ENCODE data around the gene BAD. TPM values are rescaled to one million over a fixed set of nuclear protein-coding genes. Genes with fewer than 3 reads are reported as not detected.

Gene BAD
- total and polyA plus RNA-seq, 10 of the 15 experiments (the other 5 are each of a cell fraction or from before 2014, with no cell fraction given): 1.5 to 67.2 (median 39.6) TPM

DNA sequence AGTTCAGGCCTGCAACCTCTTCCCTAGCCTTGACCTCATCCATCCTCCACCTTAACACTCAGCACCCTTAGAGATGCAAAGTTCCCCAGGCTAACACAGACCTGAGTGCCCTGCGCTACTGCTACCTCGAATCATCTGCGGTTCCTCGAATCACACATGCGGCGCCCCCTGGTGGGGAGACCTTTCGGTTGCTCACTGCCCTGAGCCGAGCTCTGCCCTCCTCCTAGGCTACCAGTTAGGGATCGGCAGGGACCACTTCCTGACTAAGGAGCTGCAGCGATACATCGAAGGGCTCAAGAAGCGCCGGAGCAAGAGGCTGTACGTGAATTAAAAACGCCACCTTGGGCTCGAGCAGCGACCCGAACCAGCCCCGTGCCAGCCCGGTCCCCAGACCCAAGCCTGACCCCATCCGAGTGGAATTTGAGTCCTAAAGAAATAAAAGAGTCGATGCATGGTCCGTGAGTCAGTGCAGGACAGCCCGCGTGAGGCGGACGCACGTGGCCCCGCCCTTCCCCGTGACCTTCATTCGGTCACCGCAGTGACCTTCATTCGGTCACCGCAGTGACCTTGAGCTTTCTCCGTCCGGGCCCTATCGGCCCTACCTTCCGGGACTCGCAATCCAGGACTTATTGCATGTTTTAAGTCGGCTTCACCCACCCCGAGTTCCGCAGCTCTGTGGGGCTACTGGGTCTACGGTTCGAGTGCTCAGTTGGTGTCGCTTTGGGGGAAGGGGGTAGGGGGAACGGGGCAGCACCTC, 20.0 kb upstream of the BAD start (continued):
- TF ChIP-seq, protein P1, sequence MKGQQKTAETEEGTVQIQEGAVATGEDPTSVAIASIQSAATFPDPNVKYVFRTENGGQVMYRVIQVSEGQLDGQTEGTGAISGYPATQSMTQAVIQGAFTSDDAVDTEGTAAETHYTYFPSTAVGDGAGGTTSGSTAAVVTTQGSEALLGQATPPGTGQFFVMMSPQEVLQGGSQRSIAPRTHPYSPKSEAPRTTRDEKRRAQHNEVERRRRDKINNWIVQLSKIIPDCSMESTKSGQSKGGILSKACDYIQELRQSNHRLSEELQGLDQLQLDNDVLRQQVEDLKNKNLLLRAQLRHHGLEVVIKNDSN (IDR thresholded peaks at IDR 0.05; ENCODE audit: borderline replicate concordance, extremely low read length, insufficient read depth, low read depth, low read length): peak; percentile 46
- peak; percentile 93; the same call in 1 of the 2 replicates for TF ChIP-seq SMARCA5 (IDR thresholded peaks at IDR 0.05)
- TF ChIP-seq, protein P2, sequence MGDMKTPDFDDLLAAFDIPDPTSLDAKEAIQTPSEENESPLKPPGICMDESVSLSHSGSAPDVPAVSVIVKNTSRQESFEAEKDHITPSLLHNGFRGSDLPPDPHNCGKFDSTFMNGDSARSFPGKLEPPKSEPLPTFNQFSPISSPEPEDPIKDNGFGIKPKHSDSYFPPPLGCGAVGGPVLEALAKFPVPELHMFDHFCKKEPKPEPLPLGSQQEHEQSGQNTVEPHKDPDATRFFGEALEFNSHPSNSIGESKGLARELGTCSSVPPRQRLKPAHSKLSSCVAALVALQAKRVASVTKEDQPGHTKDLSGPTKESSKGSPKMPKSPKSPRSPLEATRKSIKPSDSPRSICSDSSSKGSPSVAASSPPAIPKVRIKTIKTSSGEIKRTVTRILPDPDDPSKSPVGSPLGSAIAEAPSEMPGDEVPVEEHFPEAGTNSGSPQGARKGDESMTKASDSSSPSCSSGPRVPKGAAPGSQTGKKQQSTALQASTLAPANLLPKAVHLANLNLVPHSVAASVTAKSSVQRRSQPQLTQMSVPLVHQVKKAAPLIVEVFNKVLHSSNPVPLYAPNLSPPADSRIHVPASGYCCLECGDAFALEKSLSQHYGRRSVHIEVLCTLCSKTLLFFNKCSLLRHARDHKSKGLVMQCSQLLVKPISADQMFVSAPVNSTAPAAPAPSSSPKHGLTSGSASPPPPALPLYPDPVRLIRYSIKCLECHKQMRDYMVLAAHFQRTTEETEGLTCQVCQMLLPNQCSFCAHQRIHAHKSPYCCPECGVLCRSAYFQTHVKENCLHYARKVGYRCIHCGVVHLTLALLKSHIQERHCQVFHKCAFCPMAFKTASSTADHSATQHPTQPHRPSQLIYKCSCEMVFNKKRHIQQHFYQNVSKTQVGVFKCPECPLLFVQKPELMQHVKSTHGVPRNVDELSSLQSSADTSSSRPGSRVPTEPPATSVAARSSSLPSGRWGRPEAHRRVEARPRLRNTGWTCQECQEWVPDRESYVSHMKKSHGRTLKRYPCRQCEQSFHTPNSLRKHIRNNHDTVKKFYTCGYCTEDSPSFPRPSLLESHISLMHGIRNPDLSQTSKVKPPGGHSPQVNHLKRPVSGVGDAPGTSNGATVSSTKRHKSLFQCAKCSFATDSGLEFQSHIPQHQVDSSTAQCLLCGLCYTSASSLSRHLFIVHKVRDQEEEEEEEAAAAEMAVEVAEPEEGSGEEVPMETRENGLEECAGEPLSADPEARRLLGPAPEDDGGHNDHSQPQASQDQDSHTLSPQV (IDR thresholded peaks at IDR 0.05): no peak
- no peak for TF ChIP-seq NFYA (IDR thresholded peaks at IDR 0.05; ENCODE audit: borderline replicate concordance, low read depth, low read length)
- no peak for TF ChIP-seq RBBP5 (conservative IDR thresholded peaks at IDR 0.05)
- 0 out of 2 replicates have a peak, but pooled peaks have one; percentile 46 for TF ChIP-seq CHD1 (IDR thresholded peaks at IDR 0.05; ENCODE audit: low read depth, low read length)
- TF ChIP-seq, protein P3, sequence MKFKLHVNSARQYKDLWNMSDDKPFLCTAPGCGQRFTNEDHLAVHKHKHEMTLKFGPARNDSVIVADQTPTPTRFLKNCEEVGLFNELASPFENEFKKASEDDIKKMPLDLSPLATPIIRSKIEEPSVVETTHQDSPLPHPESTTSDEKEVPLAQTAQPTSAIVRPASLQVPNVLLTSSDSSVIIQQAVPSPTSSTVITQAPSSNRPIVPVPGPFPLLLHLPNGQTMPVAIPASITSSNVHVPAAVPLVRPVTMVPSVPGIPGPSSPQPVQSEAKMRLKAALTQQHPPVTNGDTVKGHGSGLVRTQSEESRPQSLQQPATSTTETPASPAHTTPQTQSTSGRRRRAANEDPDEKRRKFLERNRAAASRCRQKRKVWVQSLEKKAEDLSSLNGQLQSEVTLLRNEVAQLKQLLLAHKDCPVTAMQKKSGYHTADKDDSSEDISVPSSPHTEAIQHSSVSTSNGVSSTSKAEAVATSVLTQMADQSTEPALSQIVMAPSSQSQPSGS (IDR thresholded peaks at IDR 0.05; ENCODE audit: low read length): no peak
- TF ChIP-seq CHD2 (IDR thresholded peaks at IDR 0.05; ENCODE audit: borderline replicate concordance, low read depth, low read length): 0 out of 2 replicates have a peak, but pooled peaks have one; percentile 37
- TF ChIP-seq HDAC6 (IDR thresholded peaks at IDR 0.05; ENCODE audit: unreplicated experiment): no peak
- peak; percentile 25; the same call in 1 of the 2 replicates for TF ChIP-seq HCFC1 (IDR thresholded peaks at IDR 0.05; ENCODE audit: low read length)
